IPS DF 4.7 (cell line): ENCODE results near the gene BRD4.
A peak's percentile ranks its signal among the peaks of the same experiment; 100 is the strongest.
"Not testable (repeated sequence)": the region's sequence is repeated elsewhere in the genome, so short reads cannot be mapped to it uniquely, and the experiment has no call there.

ENCODE experiments used
- DNase-seq: peaks from one replicate; pipeline ENCODE4 v3.0.0-alpha.2; 2013; ENCODE audit warnings: low spot score; ENCODE audit errors: extremely low read depth

BRD4 gene

GRCh38 chr19:15332311-15332996, at the start of gene BRD4:
Gene BRD4, minus strand, starts transcription at chr19:15332539. Its CDS starts 59,440 bp downstream, at chr19:15273099.
- DNase-seq = no peak

DNA sequence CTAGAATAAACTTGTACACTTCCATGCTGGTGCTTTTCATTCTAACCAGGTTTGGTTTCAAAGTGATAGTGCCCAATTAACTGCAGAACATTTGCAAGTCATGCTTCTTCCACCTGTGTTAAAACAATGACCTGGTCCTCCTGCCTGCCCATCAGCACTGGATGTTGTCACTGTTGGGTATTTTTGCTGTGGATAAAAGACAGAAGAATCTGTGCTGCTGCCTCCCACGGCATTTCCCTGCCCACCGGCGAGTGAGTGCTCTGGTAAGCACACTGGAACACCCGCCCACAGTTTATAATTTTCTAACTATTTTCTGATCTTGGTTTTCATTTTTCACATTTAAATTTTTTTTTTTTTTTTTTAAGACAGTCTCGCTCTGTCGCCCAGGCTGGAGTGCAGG, 49.5 kb upstream of the BRD4 start:
- no peak for DNase-seq

DNA sequence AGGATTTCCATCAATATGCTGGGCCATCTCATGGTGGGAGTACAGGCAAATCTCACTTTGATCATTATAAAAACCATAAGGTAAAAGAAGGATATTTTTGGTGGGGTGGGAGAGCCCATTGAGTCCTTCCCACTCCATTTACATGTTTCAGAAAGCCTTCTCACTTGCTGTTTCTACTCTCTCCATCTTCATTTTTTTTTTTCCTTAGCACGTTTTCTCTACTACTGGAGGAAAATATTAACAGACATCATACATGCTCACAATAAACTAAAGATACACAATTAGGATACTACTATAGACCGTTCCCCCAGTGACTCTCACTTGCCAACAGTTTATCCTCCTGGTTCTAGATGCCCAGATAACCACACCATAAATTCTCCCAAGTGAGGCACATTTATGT, 49.1 kb upstream of the BRD4 start:
- DNase-seq = no peak

GRCh38 chr19:15379999-15380647, 47.8 kb upstream of the BRD4 start:
- peak; percentile 7 for DNase-seq

DNA sequence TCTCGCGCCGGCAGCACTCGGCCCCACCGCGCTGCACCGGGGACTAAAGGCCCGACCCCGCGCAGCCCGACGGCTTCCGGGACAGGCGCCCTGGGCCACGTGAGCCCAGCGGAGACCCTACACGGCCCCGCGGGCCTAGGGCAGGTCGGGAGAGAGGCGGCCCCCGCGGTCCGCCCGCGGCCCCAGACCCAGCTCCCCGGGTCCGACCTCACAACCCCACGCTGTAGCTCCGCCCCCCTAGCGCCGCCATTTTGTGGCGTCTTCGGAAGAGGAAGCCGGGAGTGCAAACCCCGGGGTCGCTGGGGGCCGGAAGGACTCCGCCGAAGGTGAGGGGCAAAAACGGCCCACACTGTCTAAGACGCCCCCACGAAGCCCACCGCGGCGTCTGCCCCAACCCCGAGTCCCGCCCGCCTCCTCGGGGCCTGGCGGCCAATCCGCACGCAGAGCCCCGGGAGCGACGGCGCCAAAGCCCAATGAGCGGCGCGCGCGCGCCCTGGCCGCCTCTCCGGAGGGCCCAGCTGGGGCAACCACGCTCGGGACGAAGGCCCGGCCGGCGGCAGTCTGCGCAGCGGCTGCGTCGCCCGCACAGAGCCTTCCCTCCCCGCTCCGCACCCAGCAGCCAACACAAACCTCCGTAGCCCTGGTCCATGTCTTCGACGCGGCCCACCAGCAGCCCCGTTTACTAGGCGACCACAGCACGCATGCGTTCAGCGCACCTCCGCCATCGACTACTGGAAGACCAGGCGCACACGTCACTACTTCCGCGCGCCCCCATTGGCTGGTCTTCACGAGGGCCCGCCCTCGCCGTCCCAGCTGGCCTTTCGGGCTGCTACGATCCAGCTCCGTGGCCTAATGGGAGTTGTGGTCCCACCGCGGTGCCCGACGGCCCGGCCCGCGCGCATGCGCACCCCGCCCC, 47.0 kb upstream of the BRD4 start, which contains the start of gene AKAP8:
TSS of gene AKAP8 (minus strand) at position 705 of the 916 bp plus-strand sequence. CDS start at position 649, 56 bp downstream.
- peak; percentile 75 for DNase-seq

DNA sequence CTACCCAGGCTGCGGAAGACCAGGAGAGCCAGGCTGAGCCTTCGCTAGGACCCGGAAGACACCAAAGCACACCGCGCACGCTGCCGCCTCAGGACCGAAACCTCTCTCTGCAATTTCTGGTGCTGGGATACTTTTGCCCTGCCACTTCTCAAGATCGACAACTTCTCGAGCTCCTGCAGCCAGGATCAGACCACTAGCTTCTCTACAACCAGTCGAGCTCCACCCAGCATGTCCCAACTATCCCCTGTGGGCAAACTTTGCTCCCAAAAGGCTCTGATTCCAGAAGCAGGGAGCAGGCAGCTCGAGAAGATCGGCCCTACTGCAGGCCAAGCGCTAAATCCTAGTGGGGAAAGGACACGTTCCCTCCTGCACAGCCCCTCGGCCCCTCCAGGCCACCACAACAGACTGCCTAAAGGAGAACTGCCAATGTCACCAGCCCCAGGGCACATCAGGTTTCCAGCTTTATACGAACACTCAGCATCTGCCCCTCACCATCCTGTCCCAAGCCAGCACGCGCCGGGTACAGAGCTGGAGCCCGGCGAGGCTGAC, 46.3 kb upstream of the BRD4 start:
- no peak for DNase-seq

DNA sequence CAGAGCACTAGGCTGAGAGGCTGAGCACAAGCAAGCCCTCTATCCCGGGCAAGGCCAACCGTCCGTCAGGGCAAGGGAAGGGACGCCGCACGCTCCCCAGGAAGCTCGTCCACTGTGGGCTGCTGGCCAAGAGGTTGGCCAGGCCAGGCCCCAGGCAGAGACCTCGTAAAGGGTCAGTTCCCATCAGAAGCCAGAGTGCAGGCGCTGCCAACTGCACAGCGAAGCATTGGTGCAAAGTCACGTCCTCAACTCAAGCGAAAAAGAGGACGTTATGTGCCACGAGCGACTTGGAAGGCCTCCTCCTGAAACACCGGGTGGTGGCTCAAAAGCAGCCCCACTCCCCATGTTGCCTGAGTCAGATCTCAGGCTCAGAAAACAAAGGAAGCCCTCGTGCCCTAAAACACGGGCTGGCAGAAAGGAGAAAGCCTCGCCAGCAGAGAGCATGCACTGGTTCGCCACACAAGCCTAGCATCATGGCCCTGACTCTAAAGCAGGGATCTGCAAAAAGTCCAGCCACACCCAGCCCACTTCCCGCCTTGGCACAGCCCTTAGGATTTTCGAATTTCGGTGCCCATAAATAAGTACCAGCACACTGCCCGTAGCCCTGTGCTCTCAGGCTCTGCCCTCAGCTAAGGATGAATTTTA, 42.6 kb upstream of the BRD4 start:
- no peak for DNase-seq

- DNase-seq = no peak
Measured at GRCh38 chr19:15374105-15374651, 41.8 kb upstream of the BRD4 start.

DNA sequence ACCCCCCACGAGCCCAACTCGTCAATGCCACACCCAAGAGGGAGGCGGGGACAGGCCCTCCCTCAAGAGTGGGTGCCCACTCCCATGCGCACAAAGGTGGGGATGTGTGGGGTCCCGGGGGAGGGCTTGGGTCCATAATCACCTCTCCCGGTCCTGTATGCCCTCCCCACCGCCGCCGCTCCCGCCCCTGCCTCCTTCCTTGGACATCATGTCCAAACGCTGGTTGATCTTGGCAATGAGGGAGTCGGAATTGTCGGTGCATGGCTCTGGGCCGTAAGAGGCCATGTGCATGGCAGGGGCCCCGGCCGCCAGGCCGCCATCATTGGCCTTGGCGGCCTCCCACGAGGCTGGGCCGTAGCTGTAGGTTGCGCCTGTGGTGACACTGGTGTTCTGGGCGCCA, 41.3 kb upstream of the BRD4 start:
- no peak for DNase-seq

GRCh38 chr19:15372891-15373301, 40.6 kb upstream of the BRD4 start:
- DNase-seq = no peak

GRCh38 chr19:15372470-15372869, 40.1 kb upstream of the BRD4 start:
- DNase-seq = no peak

GRCh38 chr19:15371786-15372380, 39.5 kb upstream of the BRD4 start:
- DNase-seq = no peak

GRCh38 chr19:15371119-15371518, 38.8 kb upstream of the BRD4 start:
- DNase-seq = no peak

DNA sequence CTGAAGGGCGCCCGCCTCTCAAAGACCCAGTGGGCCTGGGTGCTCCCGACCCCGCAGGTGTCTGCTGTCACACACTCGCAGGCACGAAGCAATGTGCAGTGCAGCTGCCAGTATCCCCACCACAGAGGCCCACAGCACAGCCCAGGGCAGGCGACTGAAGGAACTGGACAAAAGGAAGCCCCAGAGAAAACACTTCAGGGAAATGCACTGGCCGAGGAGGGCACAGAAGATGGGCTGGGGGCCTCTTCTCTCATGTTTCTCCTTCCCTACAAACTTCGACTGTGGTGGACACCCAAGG, 37.2 kb upstream of the BRD4 start:
- no peak for DNase-seq

DNA sequence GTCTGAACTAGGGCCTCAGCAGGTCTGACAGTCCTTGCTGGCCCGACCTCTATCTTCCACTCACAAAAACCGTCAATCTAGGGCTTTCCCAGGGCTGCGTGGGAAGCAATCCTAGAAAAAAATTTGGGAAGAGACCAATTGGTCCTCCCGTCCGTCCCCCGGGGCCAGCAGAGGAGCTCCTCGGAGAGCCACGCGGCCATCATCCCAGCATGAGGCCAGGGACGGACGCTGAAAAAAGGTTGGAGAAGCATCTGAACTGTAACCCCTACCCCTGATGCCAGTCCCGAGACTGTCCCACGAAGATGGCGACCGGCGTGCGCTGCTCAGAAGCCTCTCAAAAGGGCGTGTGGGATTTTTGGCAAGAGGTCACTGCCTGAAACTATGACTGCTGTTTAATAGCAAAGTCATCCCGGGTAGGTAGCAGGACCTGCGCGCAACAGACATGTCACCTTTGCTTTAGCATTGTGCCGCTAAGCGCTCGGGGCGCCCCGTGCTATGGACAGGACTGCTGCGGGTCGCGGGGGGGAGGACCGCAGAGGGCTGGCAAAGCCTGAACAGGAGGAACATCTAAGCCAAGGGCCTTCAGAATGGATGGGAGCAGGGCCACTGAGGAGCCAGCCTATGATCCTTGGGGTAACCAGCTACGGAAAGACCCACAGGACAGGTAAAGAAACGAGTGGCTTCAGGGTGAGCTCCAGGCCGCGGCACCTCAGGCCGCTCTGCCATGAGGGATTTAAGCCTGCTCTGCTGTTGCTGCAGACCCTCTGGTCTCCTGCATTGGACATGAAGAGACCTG, 36.7 kb upstream of the BRD4 start:
- DNase-seq = no peak

- DNase-seq = no peak
Measured at GRCh38 chr19:15368051-15368632, 35.8 kb upstream of the BRD4 start.

- DNase-seq = no peak
Measured at GRCh38 chr19:15367439-15367838, 35.1 kb upstream of the BRD4 start.

GRCh38 chr19:15365264-15365663, 32.9 kb upstream of the BRD4 start:
- DNase-seq = no peak

GRCh38 chr19:15363791-15364190, 31.5 kb upstream of the BRD4 start:
- not testable (repeated sequence) for DNase-seq
